Eye (tissue), 1 donor: ENCODE results near the gene PWP2.
"Not testable (repeated sequence)": the region's sequence is repeated elsewhere in the genome, so short reads cannot be mapped to it uniquely, and the experiment has no call there.

Source experiments
- DNase-seq: peaks from one replicate; pipeline ENCODE4 v3.0.0-alpha.2; 2015

The PWP2 gene

DNA sequence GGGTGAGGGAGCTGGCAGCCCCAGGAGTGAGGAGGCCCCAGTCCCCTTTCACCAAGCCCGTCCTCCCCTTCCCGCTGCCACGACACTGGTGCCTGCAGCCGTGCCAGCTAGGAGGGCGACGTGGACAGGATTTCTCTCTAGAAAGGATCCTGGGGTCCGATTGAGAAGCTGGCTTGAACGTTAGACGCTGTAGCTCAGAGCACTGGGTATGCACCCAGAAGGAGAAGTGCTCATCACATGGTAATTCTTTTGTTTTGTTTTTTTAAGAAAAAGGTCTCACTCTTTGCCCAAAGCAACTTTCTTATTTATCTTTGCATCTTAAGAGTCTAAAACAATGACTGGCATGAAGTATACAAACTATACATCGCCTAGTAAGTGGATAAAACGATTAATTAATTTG is 60.3 kb downstream of the PWP2 start:
- DNase-seq, result not testable (repeated sequence)

DNA sequence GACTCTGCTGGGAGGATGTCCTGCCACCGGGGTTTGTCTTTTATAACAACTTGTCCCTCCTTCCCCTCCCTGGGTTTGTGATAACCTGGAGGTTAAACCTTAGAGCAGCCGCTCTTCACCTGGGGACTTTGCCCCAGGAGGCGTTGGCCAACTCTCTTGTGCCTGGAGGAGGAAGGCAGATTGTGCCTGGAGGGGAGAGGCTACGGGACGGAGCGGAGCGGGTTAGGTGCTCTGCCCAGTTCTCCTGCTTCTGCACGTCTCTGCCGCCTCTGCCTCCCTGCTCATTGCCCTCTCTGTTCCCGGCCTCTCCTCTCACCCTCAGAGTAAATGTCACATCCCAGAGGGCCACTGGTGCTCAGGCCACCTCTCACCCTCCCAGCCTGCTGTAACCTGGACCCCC is 63.1 kb downstream of the PWP2 start:
- not testable (repeated sequence) for DNase-seq

- not testable (repeated sequence) for DNase-seq
Observed at GRCh38 chr21:44170863-44171262, 63.7 kb downstream of the PWP2 start.

DNA sequence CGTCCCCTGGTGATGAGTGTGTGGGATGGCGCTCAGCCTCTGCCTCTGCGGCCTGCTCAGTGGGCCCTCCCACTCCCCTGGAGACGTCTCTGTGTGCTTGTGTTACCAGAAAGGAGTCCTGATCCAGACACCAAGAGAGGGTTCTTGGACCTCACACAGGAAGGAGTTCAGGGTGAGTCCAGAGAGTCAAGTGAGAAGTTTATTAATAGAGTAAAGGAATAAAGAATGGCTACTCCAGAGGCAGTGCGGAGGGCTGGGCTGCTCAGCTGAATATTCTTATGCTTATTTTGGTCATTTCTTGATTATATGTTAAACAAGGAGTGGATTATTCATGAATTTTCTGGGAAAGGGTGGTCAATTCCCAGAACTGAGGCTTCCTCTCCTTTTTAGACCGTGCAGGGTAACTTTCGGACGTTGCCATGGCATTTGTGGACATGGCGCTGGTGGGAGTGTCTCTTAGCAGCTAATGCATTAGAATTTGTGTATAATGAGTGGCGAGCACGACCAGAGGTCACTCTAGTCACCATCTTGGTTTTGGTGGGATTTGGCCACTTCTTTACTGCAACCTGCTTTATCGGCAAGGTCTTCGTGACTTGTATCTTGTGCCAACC is 64.9 kb downstream of the PWP2 start:
- DNase-seq, result not testable (repeated sequence)

- DNase-seq, result not testable (repeated sequence)
Observed at GRCh38 chr21:44172741-44173140, 65.5 kb downstream of the PWP2 start.

DNA sequence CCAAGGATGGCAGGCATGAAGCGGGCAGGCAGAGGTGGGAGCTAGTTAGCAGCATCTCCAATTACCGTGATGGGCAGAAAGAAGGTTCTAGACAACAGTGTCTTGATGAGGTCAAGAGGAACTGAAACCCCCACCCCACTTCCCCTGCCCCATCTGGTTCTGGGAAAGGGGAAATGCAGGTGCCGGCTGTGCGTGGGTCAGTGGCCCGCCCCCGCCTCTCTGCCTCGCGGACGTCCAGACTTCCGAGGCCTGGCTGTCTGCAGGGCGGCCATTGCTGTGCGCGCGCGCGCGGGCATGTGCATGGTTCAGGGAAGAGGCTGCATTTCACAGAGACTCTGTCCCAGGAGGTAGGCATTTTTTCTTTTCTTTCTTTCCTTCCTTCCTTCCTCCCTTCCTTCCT is 68.0 kb downstream of the PWP2 start:
- DNase-seq, result not testable (repeated sequence)

DNA sequence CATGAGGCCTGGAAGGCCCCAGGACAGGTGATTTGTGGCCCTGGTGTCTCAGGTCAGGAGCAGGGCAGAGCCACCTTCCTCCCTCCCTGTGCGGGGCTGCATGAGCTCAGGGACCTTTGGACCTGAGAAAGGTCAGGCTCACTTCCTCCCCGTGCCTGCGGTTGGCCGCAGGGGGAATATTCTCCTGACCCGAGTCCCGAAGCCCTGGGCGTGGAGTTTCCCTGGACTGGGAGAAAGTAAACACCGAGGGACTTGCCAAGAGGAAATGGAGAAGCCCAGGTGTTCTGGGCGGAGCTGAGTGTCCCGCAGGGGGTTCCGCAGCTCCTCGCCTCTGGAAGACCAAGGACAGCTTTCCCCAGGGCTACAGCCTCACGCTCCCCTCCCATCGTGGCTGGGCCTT is 68.9 kb downstream of the PWP2 start:
- not testable (repeated sequence) for DNase-seq
